K562 treated with DMSO at 1 percent for 24 hours (cell line): Measurements from ENCODE around the gene UBE2Q2. TPM values are rescaled to one million over a fixed set of nuclear protein-coding genes. Genes with fewer than 3 reads are reported as not detected.

ENCODE experiments used
- total RNA-seq: library from RNA; unstranded; fragments of 300-600 nt; gene quantifications from 2 replicates; pipeline ENCODE4 v1.2.3, GENCODE V29; 2022; ENCODE audit warnings: low read depth; ENCODE audit not compliant: insufficient read depth

UBE2Q2 gene
- total RNA-seq = 8.2 and 8.7 TPM in 2 replicates

GRCh38 chr15:75842722-75843677 is at the start of gene UBE2Q2:
Gene UBE2Q2 (plus strand): TSS chr15:75843447. CDS start chr15:75843667, 220 bp downstream.

GRCh38 chr15:75903331-75904239 is 60.3 kb downstream of the UBE2Q2 start, which contains the start of gene FBXO22:
Gene FBXO22 (plus strand): TSS chr15:75903878. CDS start chr15:75903964, 86 bp downstream.

Other genes starting within 250 kb of the UBE2Q2 start
- 19.8 and 20.5 TPM in 2 replicates for gene SNUPN, start 217.7 kb upstream of the UBE2Q2 start, total RNA-seq
- 236 and 245 TPM in 2 replicates for gene IMP3, start 203.2 kb upstream of the UBE2Q2 start, total RNA-seq
- gene SNX33, start 195.5 kb upstream of the UBE2Q2 start, total RNA-seq = 18.2 and 18.7 TPM in 2 replicates
- 0.27 and 0.37 TPM in 2 replicates for gene CSPG4, start 130.6 kb upstream of the UBE2Q2 start, total RNA-seq
- 50.9 and 56.0 TPM in 2 replicates for gene FBXO22, start 60.4 kb downstream of the UBE2Q2 start, total RNA-seq
- gene NRG4, start 169.0 kb downstream of the UBE2Q2 start, total RNA-seq = 1.1 and 3.8 TPM in 2 replicates
- not detected in 2 replicates for gene TMEM266, start 216.5 kb downstream of the UBE2Q2 start, total RNA-seq